Umbilical cord (tissue), 2 donors: ENCODE measurements around the gene KANK2. TPM values are rescaled to one million over a fixed set of nuclear protein-coding genes. Genes with fewer than 3 reads are reported as not detected.

ENCODE experiments used
- DNase-seq: peaks from one replicate; pipeline ENCODE4 v3.0.0-alpha.2; 2015; ENCODE audit warnings: low spot score
- total RNA-seq: library from RNA; depleted of rRNA; stranded (reverse); fragments of >200 nt; gene quantifications from one replicate; pipeline ENCODE4 v1.2.3, GENCODE V29; 2014; ENCODE audit warnings: low replicate concordance; ENCODE audit not compliant: insufficient read depth

Gene KANK2
- 331 TPM for total RNA-seq

DNA sequence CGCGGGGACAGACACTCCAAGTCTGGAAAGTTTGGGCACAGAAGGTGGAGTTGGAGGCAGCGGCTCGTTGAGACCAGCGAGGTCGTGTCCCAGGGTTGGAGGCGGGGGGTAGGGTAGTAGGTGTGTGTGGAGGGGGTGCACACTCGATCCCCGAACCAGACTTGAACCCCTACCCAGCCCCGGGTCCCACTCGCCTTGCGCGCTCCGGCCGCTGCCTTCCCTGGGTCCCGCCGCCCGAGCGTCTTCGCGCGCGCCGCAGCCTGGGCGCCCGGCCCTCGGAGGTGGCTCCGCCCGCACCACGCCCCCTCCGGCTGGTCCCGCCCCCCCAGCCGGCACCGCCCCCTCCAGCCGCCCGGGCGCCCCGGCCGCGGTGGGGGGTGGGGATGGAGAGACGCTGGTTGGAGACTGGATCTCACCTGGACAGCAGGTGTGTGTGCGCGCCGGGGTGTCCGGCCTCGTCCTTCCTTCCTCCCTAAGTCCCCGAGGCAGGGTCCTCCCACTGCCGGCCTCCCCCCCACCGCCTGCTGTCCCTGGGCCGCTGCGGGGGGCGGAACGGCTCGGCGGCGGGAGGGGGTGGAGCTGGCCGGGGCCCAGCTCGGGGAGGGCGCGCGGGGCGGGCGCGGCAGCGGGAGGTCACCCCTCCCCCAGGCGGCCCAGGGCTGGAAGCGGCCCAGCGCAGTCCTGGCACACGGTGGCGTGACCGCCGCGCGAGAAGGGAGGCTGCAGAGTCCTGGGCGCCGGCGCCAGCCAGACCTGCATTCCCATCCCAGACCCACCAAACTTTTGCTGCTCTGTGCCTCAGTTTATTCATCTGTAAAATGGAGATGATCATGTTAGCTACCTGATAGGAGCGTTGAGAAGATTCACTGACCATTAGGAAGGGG is at the start of gene KANK2:
TSS of gene KANK2 (minus strand) at position 255 of the 884 bp plus-strand sequence. CDS start 3,034 bp downstream, outside the sequence.
- peak; percentile 83 for DNase-seq

DNA sequence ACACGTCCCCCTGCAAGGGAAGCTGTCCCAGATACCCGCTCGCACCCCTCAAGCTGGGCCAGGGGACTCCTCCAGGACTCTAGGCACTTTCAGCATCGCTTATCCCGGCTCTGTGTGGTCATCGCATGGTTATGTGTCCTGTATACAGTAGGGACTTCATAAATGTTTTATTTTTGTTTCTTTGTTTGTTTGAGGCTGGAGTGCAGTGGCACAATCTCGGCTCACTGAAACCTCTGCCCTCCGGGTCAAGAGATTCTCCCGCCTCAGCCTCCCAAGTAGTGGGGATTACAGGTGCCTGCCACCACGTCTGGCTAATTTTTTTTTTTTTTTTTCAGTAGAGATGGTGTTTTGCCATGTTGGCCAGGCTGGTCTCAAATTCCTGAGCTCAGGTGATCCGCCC is 49.6 kb upstream of the KANK2 start:
- DNase-seq: no peak

DNA sequence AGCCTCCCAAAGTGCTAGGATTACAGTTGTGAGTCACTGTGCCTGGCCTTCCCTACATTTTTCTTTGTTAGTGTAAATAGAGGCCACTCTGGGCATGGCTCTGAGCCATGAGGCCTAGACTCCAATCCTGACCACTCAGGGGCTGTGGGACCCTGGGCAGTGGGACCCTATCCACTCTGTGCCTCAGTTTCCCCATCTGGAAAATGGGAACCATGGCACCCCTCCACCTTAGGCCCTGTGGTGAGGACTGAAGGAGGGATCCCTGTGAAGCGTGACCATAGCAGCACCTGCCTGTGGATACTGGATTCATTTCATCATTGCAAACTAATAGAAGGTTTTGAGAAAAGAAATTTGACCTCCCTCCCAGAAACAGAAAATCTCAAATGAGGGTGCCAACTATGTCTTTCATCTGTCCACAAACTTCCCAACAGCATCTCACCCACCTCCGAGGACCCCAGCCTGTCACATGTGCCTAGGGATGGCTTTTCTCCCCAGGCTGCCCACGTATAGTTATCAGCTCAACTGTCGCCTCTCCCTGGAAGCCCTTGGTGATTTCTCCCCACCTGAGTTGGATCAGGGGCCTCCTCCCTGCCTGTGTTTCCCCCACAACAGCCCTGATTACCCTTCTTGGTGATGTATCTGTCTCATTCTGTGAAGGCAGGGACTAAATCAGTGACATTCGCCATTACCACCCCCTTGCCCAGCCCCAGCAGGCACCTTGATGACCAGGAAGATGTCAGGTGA is 47.7 kb upstream of the KANK2 start:
- DNase-seq: no peak

DNA sequence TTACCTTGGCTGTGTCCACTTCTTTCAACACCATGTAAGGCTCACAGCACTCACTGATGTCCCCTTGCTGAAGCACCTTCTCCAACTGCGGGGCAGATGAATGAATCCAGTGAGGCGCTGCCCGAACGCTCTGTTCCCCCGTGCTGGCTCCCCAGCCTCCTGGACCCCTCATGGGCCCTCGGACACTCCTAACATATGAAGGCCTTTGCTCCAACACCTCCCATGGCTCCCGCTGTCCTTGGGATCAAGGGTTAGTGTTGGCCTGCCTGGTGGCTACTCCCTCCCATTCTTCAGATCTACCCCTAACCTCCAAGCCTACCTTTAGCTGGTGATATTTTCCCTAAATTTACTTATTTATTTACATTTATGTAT is 46.4 kb upstream of the KANK2 start:
- DNase-seq: no peak

DNA sequence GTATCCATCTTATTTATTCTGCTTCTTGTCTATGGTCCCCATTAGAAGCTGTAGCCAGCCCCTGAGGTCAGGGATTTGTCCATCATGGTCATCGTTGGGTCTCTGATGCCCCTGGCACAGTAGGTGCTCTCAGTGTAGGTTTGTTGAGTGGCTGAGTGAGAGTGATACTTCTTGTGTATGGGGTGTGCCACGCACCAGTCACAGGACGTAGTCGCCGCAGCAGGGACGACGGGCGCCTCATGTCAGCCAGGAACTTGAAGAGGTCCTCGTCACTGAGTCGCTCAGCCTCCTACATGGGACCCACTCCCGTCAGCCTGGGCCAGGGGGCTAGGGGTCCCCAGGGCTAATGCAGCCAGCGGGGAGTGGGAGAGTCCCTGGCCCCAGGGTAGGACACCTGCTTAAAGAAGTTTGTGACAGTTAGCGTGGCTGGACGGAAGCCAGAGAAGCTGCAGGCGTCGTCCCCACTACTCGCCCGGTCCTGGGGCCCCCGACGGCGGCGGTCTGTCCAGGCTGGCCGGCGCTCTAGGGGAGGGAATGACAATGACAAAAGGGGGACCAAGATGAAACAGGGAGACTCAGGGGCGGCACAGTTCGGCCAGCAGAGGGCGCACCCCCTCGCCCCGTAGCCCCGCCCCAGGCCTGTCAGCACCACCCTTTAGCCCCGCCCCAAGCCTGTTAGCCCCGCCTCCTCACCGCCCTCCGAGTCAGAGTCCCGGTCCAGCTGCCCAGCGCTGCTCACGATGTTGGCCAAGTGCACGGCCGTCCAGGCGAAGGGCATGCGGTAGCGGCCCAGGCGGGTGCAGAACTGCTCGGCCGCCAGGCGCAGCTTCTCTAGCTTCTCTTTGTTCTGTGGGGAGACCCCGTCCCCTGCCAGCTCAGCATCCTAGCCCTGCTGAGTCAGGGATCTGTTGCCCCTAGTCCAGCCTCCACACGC is 45.8 kb upstream of the KANK2 start:
- DNase-seq: peak; percentile 78

DNA sequence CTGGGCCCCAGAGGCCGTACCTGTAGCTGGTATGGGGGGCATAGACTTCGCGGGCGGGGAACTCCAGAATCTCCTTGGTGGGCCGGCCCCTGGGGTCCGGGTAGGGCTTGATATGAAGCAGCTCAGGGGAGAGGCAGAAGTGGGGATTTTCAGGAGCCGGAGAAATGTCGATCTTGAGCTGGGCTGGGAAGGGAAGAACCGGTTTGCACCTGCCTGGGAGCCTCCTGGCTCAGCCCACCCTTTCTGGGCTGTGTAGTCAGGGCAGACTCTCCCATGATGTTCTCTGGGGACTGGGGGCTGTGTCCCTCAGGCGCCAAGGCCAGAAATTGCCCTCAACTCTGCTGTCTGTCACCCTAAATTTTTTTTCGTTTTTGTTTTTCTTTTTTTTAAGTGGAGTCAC is 44.7 kb upstream of the KANK2 start:
- no peak for DNase-seq

DNA sequence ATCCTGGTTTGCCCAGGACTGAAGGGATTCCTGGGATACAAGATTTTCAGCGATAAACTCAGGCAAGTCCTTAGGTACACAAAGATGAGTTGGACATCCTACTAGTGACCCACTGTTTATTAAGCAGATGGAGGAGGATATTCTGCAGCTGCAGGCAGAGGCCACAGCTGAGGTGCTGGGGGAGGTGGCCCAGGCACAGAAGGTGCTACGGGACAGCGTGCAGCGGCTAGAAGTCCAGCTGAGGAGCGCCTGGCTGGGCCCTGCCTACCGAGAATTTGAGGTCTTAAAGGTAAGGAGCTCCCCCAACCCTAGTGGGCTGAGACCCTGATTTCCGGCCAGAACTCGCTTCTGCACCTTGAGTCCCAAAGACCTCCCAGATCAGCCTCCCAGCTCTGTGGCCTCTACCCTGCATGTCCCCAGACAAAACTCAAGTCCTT is 42.7 kb upstream of the KANK2 start:
- DNase-seq: no peak

DNA sequence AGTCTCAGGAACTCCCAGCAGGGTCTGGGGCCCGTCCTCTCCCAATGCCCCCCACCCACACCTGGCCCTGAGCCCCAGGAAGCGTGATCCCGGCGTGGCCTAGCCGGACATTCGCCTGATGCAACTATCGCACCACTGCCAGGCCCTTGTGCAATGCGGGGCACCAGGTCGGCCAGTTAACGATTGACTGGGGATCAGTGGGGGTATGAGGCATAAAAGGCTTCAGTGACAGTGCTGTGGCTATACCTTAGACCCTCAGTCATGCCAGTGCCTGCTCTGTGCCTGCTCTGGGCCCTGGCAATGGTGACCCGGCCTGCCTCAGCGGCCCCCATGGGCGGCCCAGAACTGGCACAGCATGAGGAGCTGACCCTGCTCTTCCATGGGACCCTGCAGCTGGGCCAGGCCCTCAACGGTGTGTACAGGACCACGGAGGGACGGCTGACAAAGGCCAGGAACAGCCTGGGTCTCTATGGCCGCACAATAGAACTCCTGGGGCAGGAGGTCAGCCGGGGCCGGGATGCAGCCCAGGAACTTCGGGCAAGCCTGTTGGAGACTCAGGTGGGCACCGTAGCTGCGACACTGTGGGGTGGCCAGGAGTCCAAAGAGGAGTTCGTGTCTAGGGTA is 42.1 kb upstream of the KANK2 start, which contains the start of gene ANGPTL8:
TSS of gene ANGPTL8 (plus strand) at position 243 of the 624 bp plus-strand sequence. CDS start at position 262, 19 bp downstream.
- DNase-seq: no peak

DNA sequence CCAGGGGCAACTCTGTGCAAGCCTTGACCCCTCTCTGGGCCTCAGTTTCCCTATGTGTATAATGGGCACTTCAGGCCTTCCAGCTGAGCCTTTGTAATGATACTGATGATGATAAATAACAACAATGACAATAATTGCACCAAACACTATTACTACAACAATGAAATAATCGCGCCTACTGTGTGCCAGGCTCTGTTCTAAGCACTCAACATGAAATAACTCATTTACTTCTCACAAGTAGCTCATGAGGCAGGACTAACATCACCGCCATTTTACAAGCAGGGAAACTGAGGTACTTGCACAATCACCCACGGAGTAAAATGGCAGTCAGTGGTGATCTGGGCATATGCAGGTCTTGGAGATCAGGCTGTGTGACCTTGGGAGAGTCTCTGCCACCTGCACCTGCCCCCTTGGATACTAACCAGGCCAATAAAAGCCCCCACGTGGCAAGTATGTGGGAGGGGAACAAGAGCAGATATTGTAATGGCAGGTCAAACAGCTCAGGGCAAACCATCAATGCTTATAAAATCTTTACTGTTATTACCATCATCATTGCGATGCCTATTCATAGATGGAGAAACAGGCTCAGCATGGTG is 41.5 kb upstream of the KANK2 start:
- no peak for DNase-seq

DNA sequence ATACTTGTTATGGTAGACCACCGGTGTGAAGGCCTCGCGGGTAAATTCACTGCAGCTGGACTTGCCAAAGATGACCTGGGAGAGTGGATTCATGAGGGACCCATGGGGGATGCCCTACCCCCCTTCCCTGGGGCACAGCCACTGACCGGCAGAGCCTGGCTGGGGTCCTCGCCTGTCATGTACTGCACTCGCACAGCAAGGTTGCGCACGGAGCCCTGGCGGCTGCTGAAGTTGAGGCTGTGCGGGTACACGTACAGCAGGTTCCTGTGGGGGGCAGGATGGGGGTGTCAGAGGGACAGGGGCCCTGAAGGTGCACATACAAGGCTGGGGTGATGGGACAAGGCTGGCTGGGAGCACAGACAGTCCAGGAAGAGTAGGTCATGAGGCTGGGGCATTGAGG is 40.7 kb upstream of the KANK2 start:
- no peak for DNase-seq

DNA sequence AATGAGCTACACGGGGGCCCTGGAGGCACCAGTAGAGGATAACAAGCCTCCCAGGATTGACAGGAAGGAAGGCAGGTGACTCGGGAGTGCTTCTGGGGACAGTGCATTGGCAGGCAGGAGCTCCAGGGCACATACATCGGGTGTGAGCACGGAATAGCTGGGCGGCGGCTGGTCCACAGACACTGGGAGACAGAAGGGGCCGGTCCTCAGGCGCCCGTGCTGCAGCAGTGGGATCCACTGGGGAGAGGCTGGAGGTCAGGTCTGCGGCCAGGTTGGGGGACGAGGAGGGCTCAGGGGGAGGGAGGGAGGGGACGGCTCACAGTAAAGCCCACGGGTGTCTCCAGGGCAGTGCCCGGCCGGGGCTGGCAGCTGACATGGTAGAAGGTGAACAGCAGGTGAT is 40.0 kb upstream of the KANK2 start:
- DNase-seq: no peak

DNA sequence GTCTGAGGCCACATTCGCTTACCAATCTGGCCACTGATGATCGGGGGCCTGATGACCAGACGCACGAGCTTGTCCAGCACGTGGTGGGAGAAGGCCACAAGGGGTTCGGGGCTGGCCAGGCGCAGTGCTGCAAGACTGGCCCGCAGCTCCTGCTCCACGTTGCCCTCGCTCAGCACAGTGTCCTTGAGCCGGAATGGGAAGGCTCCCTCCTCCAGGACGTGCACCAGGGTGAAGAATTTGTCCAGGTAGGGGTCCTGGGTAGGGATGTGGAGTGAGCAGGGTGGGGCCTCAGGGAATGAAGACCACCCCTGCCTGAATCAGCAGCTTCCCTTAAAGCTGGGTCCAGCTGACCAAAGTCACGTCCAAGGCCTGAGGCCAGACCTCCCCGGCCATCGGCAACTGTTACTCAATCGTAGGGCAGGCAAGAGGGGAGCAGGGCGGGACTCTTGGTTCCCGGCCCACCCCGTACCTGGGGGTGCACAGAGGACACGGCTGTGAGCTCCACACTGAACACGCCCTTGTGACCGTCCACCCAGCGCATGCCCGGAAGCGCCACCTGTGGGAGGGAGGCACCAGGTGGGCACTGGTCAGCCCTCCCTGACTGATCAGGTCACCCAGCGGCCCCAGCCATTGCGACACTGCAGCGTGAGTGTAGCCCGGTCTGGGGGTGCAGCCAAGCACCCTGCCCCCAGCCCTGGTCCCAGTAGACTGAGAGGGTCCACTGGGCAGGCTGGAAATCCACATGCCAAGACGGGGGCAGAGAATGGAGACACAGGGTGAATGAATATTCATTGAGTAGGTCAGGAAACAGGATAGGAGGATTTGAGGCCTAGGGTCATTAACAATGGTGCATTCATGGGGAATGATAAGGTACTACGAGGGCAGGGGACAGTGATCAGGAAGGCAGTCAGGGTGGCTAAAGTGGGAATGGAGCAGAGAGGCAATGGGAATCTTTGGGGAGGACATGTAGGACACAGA is 39.3 kb upstream of the KANK2 start:
- DNase-seq: no peak

DNA sequence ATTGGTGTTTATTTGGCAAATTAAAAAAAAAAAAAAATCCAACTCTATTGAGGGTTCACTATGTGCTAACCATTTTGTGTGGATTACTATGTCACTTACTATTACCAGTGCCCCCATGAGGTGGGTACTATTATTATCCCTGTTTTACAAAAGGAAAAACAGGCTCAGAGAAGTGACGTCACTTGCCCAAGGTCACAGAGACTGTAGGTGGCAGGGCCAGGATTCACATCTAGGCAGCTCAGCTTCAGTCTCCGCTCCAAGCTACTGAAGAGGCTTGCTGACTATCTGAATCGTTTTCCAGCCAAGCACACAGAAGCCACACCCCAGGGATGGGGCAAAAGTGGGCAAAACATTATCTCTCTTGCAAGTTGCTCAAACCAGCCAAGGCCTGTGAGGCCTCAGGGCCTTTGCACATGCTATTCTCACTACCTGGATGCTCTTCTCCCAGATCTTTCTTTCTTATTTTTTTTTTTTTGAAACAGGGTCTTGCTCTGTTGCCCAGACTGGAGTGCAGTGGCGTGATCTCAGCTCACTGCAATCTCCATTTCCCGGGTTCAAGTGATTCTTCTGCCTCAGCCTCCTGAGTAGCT is 37.2 kb upstream of the KANK2 start:
- no peak for DNase-seq

DNA sequence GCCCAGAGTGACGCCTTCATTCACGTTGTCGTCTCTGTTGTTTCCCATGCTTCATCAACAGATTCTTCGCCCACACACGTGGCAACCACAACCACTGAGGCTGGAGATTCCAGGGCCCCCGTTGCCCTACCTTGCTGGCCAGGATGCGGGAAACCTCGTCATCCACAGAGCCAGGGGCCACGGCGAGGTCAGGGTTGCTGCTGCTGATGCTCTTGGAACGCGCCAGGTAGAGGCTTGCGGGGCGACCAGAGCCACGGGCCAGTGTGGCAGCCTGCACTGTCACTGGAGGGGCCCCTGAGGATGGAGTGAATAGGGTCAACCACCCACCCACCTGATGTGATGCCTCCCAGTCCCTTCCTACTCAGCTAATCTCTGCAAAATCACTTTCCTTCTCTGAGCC is 35.7 kb upstream of the KANK2 start:
- DNase-seq: no peak

DNA sequence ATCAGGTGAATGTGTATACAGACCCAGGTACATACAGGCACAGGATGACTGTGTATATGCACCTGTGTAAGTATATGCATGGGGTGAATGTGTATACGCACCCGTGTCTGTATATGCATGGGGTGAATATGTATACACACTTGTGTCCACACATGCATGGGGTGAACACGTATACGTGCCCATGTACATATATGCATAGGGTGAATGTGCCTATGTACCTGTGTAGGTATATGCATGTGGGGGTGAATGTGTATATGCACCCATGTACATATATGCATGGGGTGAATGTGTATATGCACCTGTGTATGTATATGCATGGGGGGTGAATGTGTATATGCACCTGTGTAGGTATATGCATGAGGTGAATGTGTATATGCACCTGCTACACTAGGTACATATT is 35.2 kb upstream of the KANK2 start:
- no peak for DNase-seq

DNA sequence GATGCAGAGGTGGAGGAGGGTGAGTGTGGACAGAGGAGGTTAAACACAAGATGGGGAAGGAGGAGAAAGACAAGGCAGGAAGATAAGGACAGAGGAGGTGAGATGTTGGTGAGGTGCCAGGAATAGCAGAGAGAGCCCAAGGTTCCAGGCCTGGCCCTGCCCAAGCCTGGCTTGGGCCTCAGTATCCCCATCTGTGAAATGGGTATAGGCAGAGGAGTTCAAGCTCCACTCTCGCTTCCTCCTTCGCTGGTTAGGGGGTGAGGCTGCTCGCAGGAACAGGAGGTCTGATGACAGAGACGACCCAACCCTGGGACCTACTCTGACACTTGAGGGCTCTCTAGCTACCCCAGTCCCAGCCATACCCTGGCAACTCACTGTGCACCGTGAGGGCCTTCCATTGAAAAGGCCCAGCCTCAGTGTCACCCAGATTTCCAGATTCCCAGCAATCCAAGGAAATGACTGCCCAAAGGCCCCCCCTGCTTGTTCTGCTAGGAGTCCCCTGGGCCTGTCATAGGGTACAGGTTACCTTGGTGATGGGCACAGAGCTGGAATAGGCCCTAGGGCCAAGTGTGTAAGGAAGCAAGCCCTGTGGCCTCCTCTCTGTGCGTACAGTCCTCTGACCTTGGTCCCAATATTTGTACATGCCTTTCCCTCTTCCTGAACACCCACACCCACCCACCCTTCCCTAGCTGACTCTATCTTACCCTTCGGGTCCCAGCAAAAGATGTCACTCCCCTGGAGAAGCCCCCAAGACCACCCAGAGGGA is 33.5 kb upstream of the KANK2 start:
- DNase-seq: no peak

DNA sequence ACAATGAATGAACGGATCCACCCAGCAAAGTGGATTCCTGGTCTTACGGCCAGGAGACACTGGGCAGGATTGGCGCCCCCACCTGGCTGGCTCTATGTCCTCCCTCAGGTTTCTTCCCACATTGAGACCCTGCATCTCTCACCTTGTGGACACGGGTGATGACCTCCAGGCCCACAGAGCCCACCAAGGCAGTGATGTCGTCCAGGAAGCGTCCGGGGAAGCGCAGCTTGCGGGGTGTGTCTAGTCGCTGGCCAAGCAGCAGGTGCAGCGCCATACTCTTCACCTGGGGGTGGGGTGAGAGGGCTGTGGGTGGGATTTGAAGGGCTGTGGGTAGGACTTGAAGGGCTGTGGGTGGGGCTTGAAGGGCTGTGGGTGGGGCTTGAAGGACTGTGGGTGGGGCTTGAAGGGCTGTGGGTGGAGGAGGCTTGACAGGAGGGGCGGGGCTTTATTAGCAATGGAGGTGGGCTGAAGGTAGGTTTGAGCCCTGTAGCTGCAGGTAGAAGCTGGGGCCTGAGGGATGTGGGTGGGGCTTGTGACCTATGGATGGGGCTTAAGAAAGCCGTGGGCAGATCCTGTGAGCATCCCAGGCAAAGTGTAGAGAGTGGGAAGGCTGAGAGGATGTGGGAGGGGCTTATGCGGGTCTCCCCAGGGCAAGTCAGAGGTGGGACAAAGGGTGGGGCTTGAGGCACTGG is 30.0 kb upstream of the KANK2 start:
- DNase-seq: no peak

DNA sequence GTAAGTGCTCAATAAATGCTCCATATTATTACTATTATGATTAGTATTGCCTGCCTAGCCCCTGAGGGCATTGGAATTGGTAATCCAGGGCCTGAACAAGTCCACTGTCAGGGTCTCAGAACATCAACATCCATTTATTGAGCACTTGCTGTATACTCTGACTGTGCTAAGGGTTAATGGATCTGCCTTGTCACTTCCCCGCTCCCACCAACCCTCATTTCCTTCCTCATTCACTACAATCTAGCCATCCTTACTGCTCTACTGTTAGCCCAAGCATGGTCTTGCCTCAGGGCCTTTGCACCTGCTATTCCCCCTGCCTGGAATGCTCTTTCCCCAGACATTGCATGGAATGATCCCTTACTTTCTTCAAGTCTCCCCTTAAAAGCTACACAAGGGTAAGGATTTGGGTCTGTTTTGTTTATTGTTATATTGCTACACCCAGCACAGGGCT is 29.4 kb upstream of the KANK2 start:
- no peak for DNase-seq
